HL-60 (cell line): ENCODE measurements around the gene DLL3.

Source experiments
- GABPA ChIP-seq: IDR thresholded peaks from 2 replicates; pipeline ENCODE4 v1.6.1; 2012; ENCODE audit warnings: low read depth
- POLR2AphosphoS5 ChIP-seq: IDR thresholded peaks from 2 replicates; pipeline ENCODE4 v1.6.1; 2012; ENCODE audit warnings: low read depth
- TF ChIP-seq, protein P1 (sequence below): IDR thresholded peaks from one replicate; pipeline ENCODE4 v1.5.1; 2011; ENCODE audit warnings: low read length, control low read depth, inconsistent platforms; ENCODE audit not compliant: insufficient read depth

DNA sequence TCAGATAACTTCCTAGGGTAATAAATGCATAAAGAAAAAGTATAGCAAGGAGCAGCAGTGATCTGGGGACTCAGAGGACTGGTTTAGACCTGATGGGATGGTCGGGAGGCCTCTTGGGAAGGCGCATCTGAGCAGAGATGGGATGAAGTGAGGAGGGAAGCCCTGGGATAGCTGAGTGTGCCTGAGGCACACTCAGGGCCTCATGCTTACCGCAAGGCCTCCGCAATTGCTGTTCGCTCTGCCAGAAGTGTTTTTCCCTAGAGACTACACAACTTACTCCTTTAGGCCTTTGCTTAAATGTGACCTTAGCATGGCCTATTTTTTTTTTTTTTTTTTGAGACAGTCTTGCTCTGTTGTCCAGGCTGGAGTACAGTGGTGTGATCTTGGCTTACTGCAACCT is 4.1 kb upstream of the DLL3 start:
- TF ChIP-seq, protein P1, sequence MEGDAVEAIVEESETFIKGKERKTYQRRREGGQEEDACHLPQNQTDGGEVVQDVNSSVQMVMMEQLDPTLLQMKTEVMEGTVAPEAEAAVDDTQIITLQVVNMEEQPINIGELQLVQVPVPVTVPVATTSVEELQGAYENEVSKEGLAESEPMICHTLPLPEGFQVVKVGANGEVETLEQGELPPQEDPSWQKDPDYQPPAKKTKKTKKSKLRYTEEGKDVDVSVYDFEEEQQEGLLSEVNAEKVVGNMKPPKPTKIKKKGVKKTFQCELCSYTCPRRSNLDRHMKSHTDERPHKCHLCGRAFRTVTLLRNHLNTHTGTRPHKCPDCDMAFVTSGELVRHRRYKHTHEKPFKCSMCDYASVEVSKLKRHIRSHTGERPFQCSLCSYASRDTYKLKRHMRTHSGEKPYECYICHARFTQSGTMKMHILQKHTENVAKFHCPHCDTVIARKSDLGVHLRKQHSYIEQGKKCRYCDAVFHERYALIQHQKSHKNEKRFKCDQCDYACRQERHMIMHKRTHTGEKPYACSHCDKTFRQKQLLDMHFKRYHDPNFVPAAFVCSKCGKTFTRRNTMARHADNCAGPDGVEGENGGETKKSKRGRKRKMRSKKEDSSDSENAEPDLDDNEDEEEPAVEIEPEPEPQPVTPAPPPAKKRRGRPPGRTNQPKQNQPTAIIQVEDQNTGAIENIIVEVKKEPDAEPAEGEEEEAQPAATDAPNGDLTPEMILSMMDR, result no peak
- TF ChIP-seq POLR2AphosphoS5, result no peak
- TF ChIP-seq GABPA, result no peak
